HepG2 (cell line): ENCODE results near the gene BRCA1. TPM values are rescaled to one million over a fixed set of nuclear protein-coding genes. Genes with fewer than 3 reads are reported as not detected.

Experiments used
- CEBPB ChIP-seq: IDR thresholded peaks from 2 replicates; pipeline ENCODE4 v1.6.1; 2011; ENCODE audit warnings: low read depth, low read length, improper control_type of control experiment, borderline replicate concordance
- CTCF ChIP-seq: sonication (generic); formaldehyde crosslinking; IDR thresholded peaks from 2 replicates; pipeline ENCODE4 v1.5.0; 2020; ENCODE audit warnings: mild to moderate bottlenecking, missing genetic modification reagents, moderate library complexity
- DPF2 ChIP-seq: sonication (generic); formaldehyde crosslinking; IDR thresholded peaks from 2 replicates; pipeline ENCODE4 v1.4.0; 2020; ENCODE audit warnings: mild to moderate bottlenecking, low read depth, missing genetic modification reagents, borderline replicate concordance
- HOXA9 ChIP-seq: sonication (generic); formaldehyde crosslinking; IDR thresholded peaks from 2 replicates; pipeline ENCODE4 v1.8.1; 2022; ENCODE audit warnings: missing genetic modification reagents, mild to moderate bottlenecking, moderate library complexity, borderline replicate concordance
- ISL2 ChIP-seq: sonication (generic); formaldehyde crosslinking; IDR thresholded peaks from 2 replicates; pipeline ENCODE4 v1.5.0; 2020; ENCODE audit warnings: missing genetic modification reagents
- KAT2B ChIP-seq: fragments of 150-350 bp; IDR thresholded peaks from 2 replicates; pipeline ENCODE4 v1.6.1; 2014; ENCODE audit warnings: low read depth, low read length, borderline replicate concordance
- NCOA5 ChIP-seq: sonication (generic); formaldehyde crosslinking; IDR thresholded peaks from 2 replicates; pipeline ENCODE4 v1.4.0; 2020; ENCODE audit warnings: missing genetic modification reagents
- NFE2 ChIP-seq: sonication (generic); formaldehyde crosslinking; IDR thresholded peaks from 2 replicates; pipeline ENCODE4 v1.4.0; 2020; ENCODE audit warnings: missing genetic modification reagents
- NFYC ChIP-seq: IDR thresholded peaks from 2 replicates; pipeline ENCODE4 v1.6.1; 2016; ENCODE audit warnings: missing genetic modification reagents, missing compliant biosample characterization
- NR2F1 ChIP-seq, 2 experiments: fragments of 450-650 bp in 1 of 2; formaldehyde crosslinking in 1 of 2; IDR thresholded peaks; 2 replicates each; pipeline versions ENCODE4 v1.5.0 to v1.6.1; 2016 to 2020; ENCODE audit warnings: mild to moderate bottlenecking in 1 of 2, missing compliant biosample characterization in 1 of 2, missing genetic modification reagents in 1 of 2, moderate library complexity in 1 of 2
- PBX2 ChIP-seq: IDR thresholded peaks from 2 replicates; pipeline ENCODE4 v1.6.1; 2016; ENCODE audit warnings: control low read depth
- REPIN1 ChIP-seq: sonication (generic); formaldehyde crosslinking; IDR thresholded peaks from 2 replicates; pipeline ENCODE4 v1.8.0; 2022; ENCODE audit warnings: missing genetic modification reagents, low read depth, mild to moderate bottlenecking, borderline replicate concordance
- SP2 ChIP-seq: sonication (generic); formaldehyde crosslinking; IDR thresholded peaks from 2 replicates; pipeline ENCODE4 v1.5.1; 2020; ENCODE audit warnings: mild to moderate bottlenecking, missing genetic modification reagents
- SRSF9 ChIP-seq: fragments of 200-400 bp; formaldehyde crosslinking; IDR thresholded peaks from 2 replicates; pipeline ENCODE4 v1.6.1; 2018; ENCODE audit warnings: borderline replicate concordance, mild to moderate bottlenecking, low read depth, low read length; ENCODE audit not compliant: insufficient read depth, poor library complexity, severe bottlenecking
- STAT5B ChIP-seq: sonication (generic); formaldehyde crosslinking; IDR thresholded peaks from 2 replicates; pipeline ENCODE4 v1.4.0; 2020; ENCODE audit warnings: missing genetic modification reagents
- ZBTB25 ChIP-seq: IDR thresholded peaks from 2 replicates; pipeline ENCODE4 v1.6.1; 2018; ENCODE audit warnings: missing genetic modification reagents
- ZBTB42 ChIP-seq: sonication (generic); formaldehyde crosslinking; IDR thresholded peaks from 2 replicates; pipeline ENCODE4 v1.5.0; 2020; ENCODE audit warnings: mild to moderate bottlenecking, missing genetic modification reagents
- ZNF263 ChIP-seq: sonication (generic); formaldehyde crosslinking; IDR thresholded peaks from 2 replicates; pipeline ENCODE4 v1.4.0; 2020; ENCODE audit warnings: missing genetic modification reagents
- ZNF274 ChIP-seq: sonication (generic); formaldehyde crosslinking; IDR thresholded peaks from 2 replicates; pipeline ENCODE4 v1.5.1; 2020; ENCODE audit warnings: mild to moderate bottlenecking, missing genetic modification reagents
- ZNF329 ChIP-seq: sonication (generic); formaldehyde crosslinking; IDR thresholded peaks from 2 replicates; pipeline ENCODE4 v1.9.0; 2021; ENCODE audit warnings: low read depth, mild to moderate bottlenecking, missing genetic modification reagents
- ZNF335 ChIP-seq: sonication (generic); formaldehyde crosslinking; IDR thresholded peaks from 2 replicates; pipeline ENCODE4 v1.4.0; 2020; ENCODE audit warnings: missing genetic modification reagents
- ZNF546 ChIP-seq: sonication (generic); formaldehyde crosslinking; conservative IDR thresholded peaks from 2 replicates; pipeline ENCODE4 v1.8.1; 2023; ENCODE audit warnings: mild to moderate bottlenecking, missing genetic modification reagents
- ZNF605 ChIP-seq: sonication (generic); formaldehyde crosslinking; IDR thresholded peaks from 2 replicates; pipeline ENCODE4 v1.8.0; 2022; ENCODE audit warnings: mild to moderate bottlenecking, missing genetic modification reagents
- ZNF607 ChIP-seq: sonication (generic); formaldehyde crosslinking; IDR thresholded peaks from 2 replicates; pipeline ENCODE4 v1.5.1; 2020; ENCODE audit warnings: missing genetic modification reagents, mild to moderate bottlenecking, borderline replicate concordance
- ZNF788 ChIP-seq: sonication (generic); formaldehyde crosslinking; IDR thresholded peaks from 2 replicates; pipeline ENCODE4 v1.5.0; 2020; ENCODE audit warnings: mild to moderate bottlenecking, missing genetic modification reagents, borderline replicate concordance
- ZNF83 ChIP-seq: sonication (generic); formaldehyde crosslinking; IDR thresholded peaks from 2 replicates; pipeline ENCODE4 v1.4.0; 2020; ENCODE audit warnings: missing genetic modification reagents, mild to moderate bottlenecking, borderline replicate concordance
- ZSCAN21 ChIP-seq: sonication (generic); formaldehyde crosslinking; IDR thresholded peaks from 2 replicates; pipeline ENCODE4 v1.8.0; 2022; ENCODE audit warnings: mild to moderate bottlenecking, missing genetic modification reagents, moderate library complexity, borderline replicate concordance
- polyA plus RNA-seq, 8 experiments: library from polyadenylated mRNA; depleted of rRNA in 3 of 8; stranded (reverse) in 7 of 8; unstranded in 1 of 8; fragments of >200 nt; fragmentation: Illumina TruSeq in 4 of 8; extraction: Trizol in 4 of 8; gene quantifications; 2 replicates each; pipeline versions ENCODE4 v1.2.1 to v1.2.3, GENCODE V29; 2011 to 2016; ENCODE audit warnings: low read depth in 4 of 8, missing spikeins in 1 of 8, mixed read lengths in 1 of 8; ENCODE audit not compliant: insufficient read depth in 1 of 8
- total RNA-seq, 5 experiments: library from RNA; depleted of rRNA; stranded (reverse); fragments of >200 nt; fragmentation: Illumina TruSeq; extraction: Trizol; gene quantifications; 2 replicates each; pipeline ENCODE4 v1.2.3, GENCODE V29; 2016; ENCODE audit warnings: low read depth in 1 of 5

The BRCA1 gene
- total and polyA plus RNA-seq, 2 of the 13 experiments (the other 11 are each of a cell fraction or from before 2014, with no cell fraction given), result 13.3 to 37.5 TPM

GRCh38 chr17:43170766-43171585 is 45.8 kb upstream of the BRCA1 start, which contains the start of gene NBR1 (continued):
- peak; percentile 61; the same call in 1 of the 2 replicates for TF ChIP-seq ZNF788 (CRISPR knock-in tag)
- TF ChIP-seq NR2F1 (CRISPR knock-in tag; IDR thresholded peaks at IDR 0.05), result no peak
- TF ChIP-seq ZNF329 (CRISPR knock-in tag), result no peak
- peak; percentile 28; the same call in 1 of the 2 replicates for TF ChIP-seq ZNF263
- no peak; the same call in 1 of the 2 replicates for TF ChIP-seq ZBTB25 (CRISPR knock-in tag)
- TF ChIP-seq NCOA5 (CRISPR knock-in tag), result no peak
- no peak for TF ChIP-seq NFE2 (CRISPR knock-in tag)
- peak; percentile 98 for TF ChIP-seq NFYC
- no peak for TF ChIP-seq ZNF83 (CRISPR knock-in tag)
- TF ChIP-seq REPIN1 (CRISPR knock-in tag), result peak; percentile 14; the same call in 1 of the 2 replicates
- TF ChIP-seq DPF2, result no peak
- TF ChIP-seq ZNF605 (CRISPR knock-in tag), result peak; percentile 94
- no peak for TF ChIP-seq ZNF607 (CRISPR knock-in tag)
- TF ChIP-seq ZNF274 (CRISPR knock-in tag), result no peak
- TF ChIP-seq ZSCAN21 (CRISPR knock-in tag), result peak; percentile 77; the same call in 1 of the 2 replicates
- TF ChIP-seq ZBTB42 (CRISPR knock-in tag), result no peak
- peak; percentile 96 for TF ChIP-seq SP2
- no peak for TF ChIP-seq STAT5B (CRISPR knock-in tag)
- TF ChIP-seq CTCF (CRISPR knock-in tag), result peak; percentile 79
- TF ChIP-seq CEBPB, result no peak
- TF ChIP-seq ZNF546, result no peak
- TF ChIP-seq ISL2 (CRISPR knock-in tag), result no peak; the same call in 1 of the 2 replicates
- no peak for TF ChIP-seq SRSF9
- TF ChIP-seq HOXA9, result no peak
- TF ChIP-seq ZNF335 (CRISPR knock-in tag), result no peak
- TF ChIP-seq PBX2, result peak; percentile 99
- no peak for TF ChIP-seq KAT2B
